C4-2B (cell line): ENCODE results near the gene MGAT5B.

ENCODE experiments used
- ZFX ChIP-seq: fragments of 450-650 bp; IDR thresholded peaks from 2 replicates; pipeline ENCODE4 v1.6.1; 2017
- TF ChIP-seq, protein P1 (sequence below): fragments of 450-650 bp; conservative IDR thresholded peaks from 2 replicates; pipeline ENCODE4 v1.5.1; 2017; ENCODE audit warnings: mild to moderate bottlenecking

DNA sequence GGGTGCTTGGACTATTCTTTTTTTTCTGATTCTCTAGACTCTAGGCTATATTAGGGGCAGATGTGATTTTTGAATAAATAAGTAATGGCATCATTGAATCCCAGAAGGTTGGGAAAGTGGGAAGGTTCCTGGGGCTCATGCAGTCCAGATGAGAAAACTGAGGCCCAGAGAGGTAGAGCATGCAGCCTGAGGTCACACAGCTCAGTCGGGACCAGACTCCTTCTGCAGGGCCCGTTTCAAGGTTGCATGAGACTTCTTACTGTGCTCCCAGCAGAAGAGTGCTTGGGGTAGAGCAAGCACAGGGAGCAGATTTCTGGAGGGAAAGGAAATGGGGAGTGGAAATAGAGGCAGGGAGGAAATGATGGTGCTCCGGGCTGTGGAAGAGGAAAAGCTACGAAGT is 59.8 kb downstream of the MGAT5B start:
- TF ChIP-seq, protein P1, sequence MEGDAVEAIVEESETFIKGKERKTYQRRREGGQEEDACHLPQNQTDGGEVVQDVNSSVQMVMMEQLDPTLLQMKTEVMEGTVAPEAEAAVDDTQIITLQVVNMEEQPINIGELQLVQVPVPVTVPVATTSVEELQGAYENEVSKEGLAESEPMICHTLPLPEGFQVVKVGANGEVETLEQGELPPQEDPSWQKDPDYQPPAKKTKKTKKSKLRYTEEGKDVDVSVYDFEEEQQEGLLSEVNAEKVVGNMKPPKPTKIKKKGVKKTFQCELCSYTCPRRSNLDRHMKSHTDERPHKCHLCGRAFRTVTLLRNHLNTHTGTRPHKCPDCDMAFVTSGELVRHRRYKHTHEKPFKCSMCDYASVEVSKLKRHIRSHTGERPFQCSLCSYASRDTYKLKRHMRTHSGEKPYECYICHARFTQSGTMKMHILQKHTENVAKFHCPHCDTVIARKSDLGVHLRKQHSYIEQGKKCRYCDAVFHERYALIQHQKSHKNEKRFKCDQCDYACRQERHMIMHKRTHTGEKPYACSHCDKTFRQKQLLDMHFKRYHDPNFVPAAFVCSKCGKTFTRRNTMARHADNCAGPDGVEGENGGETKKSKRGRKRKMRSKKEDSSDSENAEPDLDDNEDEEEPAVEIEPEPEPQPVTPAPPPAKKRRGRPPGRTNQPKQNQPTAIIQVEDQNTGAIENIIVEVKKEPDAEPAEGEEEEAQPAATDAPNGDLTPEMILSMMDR: no peak
- TF ChIP-seq ZFX: no peak
